ENCODE measurements around the gene DNPH1.

Gene DNPH1

GRCh38 chr6:43228951-43229802 is at the start of gene DNPH1:
TSS of gene DNPH1 (minus strand) at chr6:43229481. CDS start at chr6:43229456, 25 bp downstream.
- POLR2A ChIA-PET: interaction anchor here (0.6 to 1.9 kb wide), 6 partner anchors 9 to 203 kb away, joined by 3 to 16 read pairs (median 4); no protein-coding TSS in a partner anchor
- H3K9me3 ChIP-seq (ENCODE audit: control insufficient read depth, insufficient read depth, low read depth, low read length): no peaks in the 10 kb centered on the region
- CTCF ChIA-PET: interaction anchor here (0.6 to 3.7 kb wide), 47 partner anchors 8 to 402 kb away, joined by 3 to 25 read pairs (median 4); partner anchors contain the start of genes CUL7, CUL9 and SRF
- H3K36me3 ChIP-seq (ENCODE audit: control insufficient read depth in 2 of 2, insufficient read depth in 1 of 2, low read length in 2 of 2): peaks cover 6 to 15% of the 10 kb centered on the region in 2 experiments; a peak in 2 of 3 replicates
- no peaks in the 10 kb centered on the region; the same call in 1 of the 2 replicates for H3K4me1 ChIP-seq (ENCODE audit: control insufficient read depth, insufficient read depth, low read length)
- peak within 1 kb of the TSS; percentile 66 for H3K27ac ChIP-seq (ENCODE audit: extremely low read depth, low read depth, low read length)
- H3K4me3 ChIP-seq (ENCODE audit: low read depth, low read length): peak within 1 kb of the TSS; percentile 87
- TF ChIP-seq BCL11B (tag by site-specific recombination; IDR thresholded peaks at IDR 0.05; ENCODE audit: low read depth) (peak; percentile 58; the same call in 1 of the 2 replicates), ZNF433 (tag by site-specific recombination; IDR thresholded peaks at IDR 0.05; ENCODE audit: low read depth) (no peak), KLF8 (tag by site-specific recombination; IDR thresholded peaks at IDR 0.05) (peak; percentile 45; the same call in 1 of the 2 replicates), ZNF692 (tag by site-specific recombination; IDR thresholded peaks at IDR 0.05) (peak; percentile 49; the same call in 1 of the 2 replicates), ZSCAN4 (tag by site-specific recombination; IDR thresholded peaks at IDR 0.05) (no peak), ZBTB26 (tag by site-specific recombination; optimal IDR thresholded peaks at IDR 0.05) (peak; percentile 89), GLI2 (tag by site-specific recombination; IDR thresholded peaks at IDR 0.05; ENCODE audit: borderline replicate concordance, low read depth) (no peak), ZNF830 (tag by site-specific recombination; IDR thresholded peaks at IDR 0.05; ENCODE audit: low read depth) (no peak), ZNF274 (IDR thresholded peaks at IDR 0.05; ENCODE audit: low read length) (no peak), ZNF274 (tag by site-specific recombination; IDR thresholded peaks at IDR 0.05; ENCODE audit: borderline replicate concordance) (no peak), ZNF791 (tag by site-specific recombination; IDR thresholded peaks at IDR 0.05) (no peak), ZNF175 (tag by site-specific recombination; IDR thresholded peaks at IDR 0.05) (no peak), ZNF423 (tag by site-specific recombination; IDR thresholded peaks at IDR 0.05) (no peak), ZNF707 (tag by site-specific recombination; IDR thresholded peaks at IDR 0.05) (no peak), ZNF610 (tag by site-specific recombination; IDR thresholded peaks at IDR 0.05; ENCODE audit: borderline replicate concordance) (0 out of 2 replicates have a peak, but pooled peaks have one; percentile 30), TCF7L2 (IDR thresholded peaks at IDR 0.05; ENCODE audit: borderline replicate concordance, low read depth, low read length) (no peak), ZNF266 (tag by site-specific recombination; IDR thresholded peaks at IDR 0.05; ENCODE audit: low read depth) (no peak), ZNF426 (tag by site-specific recombination; IDR thresholded peaks at IDR 0.05) (no peak), ZFP41 (tag by site-specific recombination; IDR thresholded peaks at IDR 0.05; ENCODE audit: borderline replicate concordance) (no peak), SP3 (tag by site-specific recombination; IDR thresholded peaks at IDR 0.05) (no peak), ZNF549 (tag by site-specific recombination; IDR thresholded peaks at IDR 0.05) (no peak), HOXC10 (CRISPR knock-in tag; IDR thresholded peaks at IDR 0.05) (0 out of 2 replicates have a peak, but pooled peaks have one; percentile 67), ZNF311 (tag by site-specific recombination; IDR thresholded peaks at IDR 0.05; ENCODE audit: borderline replicate concordance) (no peak), ZNF19 (tag by site-specific recombination; IDR thresholded peaks at IDR 0.05; ENCODE audit: low read depth) (no peak)
- TF ChIP-seq, protein P1, sequence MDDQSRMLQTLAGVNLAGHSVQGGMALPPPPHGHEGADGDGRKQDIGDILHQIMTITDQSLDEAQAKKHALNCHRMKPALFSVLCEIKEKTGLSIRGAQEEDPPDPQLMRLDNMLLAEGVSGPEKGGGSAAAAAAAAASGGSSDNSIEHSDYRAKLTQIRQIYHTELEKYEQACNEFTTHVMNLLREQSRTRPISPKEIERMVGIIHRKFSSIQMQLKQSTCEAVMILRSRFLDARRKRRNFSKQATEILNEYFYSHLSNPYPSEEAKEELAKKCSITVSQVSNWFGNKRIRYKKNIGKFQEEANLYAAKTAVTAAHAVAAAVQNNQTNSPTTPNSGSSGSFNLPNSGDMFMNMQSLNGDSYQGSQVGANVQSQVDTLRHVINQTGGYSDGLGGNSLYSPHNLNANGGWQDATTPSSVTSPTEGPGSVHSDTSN (CRISPR knock-in tag; IDR thresholded peaks at IDR 0.05): peak; percentile 66; the same call in 1 of the 2 replicates
- TF ChIP-seq, protein P2, sequence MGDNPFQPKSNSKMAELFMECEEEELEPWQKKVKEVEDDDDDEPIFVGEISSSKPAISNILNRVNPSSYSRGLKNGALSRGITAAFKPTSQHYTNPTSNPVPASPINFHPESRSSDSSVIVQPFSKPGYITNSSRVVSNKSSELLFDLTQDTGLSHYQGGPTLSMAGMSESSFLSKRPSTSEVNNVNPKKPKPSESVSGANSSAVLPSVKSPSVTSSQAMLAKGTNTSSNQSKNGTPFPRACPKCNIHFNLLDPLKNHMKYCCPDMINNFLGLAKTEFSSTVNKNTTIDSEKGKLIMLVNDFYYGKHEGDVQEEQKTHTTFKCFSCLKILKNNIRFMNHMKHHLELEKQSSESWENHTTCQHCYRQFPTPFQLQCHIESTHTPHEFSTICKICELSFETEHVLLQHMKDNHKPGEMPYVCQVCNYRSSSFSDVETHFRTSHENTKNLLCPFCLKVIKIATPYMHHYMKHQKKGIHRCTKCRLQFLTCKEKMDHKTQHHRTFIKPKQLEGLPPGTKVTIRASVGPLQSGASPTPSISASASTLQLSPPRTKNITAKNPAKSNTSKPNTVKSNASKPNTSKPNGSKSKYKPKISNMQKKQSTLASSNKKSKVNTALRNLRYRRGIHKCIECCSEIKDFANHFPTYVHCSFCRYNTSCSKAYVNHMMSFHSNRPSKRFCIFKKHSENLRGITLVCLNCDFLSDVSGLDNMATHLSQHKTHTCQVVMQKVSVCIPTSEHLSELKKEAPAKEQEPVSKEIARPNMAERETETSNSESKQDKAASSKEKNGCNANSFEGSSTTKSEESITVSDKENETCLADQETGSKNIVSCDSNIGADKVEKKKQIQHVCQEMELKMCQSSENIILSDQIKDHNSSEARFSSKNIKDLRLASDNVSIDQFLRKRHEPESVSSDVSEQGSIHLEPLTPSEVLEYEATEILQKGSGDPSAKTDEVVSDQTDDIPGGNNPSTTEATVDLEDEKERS (tag by site-specific recombination; IDR thresholded peaks at IDR 0.05): no peak
- TF ChIP-seq, protein P3, sequence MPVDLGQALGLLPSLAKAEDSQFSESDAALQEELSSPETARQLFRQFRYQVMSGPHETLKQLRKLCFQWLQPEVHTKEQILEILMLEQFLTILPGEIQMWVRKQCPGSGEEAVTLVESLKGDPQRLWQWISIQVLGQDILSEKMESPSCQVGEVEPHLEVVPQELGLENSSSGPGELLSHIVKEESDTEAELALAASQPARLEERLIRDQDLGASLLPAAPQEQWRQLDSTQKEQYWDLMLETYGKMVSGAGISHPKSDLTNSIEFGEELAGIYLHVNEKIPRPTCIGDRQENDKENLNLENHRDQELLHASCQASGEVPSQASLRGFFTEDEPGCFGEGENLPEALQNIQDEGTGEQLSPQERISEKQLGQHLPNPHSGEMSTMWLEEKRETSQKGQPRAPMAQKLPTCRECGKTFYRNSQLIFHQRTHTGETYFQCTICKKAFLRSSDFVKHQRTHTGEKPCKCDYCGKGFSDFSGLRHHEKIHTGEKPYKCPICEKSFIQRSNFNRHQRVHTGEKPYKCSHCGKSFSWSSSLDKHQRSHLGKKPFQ (tag by site-specific recombination; IDR thresholded peaks at IDR 0.05): no peak

Measured in HEK293 (cell line).